ENCODE results near the gene KCNQ5. TPM values are rescaled to one million over a fixed set of nuclear protein-coding genes. Genes with fewer than 3 reads are reported as not detected.
"Not testable (repeated sequence)": the region's sequence is repeated elsewhere in the genome, so short reads cannot be mapped to it uniquely, and the experiment has no call there.

The KCNQ5 gene
- total and polyA plus RNA-seq, 2 of the 8 experiments (the other 6 are each of a cell fraction or from before 2014, with no cell fraction given), result 0.83 to 1.2 TPM

DNA sequence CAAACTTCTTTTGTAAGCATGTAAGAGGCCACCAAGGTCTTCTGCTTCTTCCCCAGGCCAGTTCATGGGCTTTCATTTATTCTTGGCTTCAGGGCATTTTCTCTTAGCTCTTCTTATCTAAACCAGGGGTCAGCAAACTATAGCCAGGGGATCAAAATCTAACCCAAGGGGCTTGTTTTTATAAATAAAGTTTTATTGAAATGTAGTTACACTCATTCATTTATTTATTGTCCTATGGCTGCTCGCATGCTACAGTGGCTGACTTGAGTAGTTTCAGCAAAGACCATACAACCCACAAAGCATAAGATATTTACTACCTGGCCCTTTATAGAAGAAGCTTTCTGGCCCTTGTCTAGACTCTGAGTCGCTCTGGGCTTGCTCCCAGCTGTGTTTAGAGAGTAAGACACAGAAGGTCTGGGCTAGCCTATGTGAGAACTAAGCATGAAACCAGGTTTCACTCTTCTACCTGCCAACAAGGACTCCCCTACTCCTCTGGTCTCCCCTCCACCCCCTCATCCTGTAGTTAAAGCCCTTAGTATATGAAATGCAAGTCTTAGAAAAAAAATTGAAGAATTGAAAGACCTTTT lies 560.2 kb downstream of the KCNQ5 start:
- DNase-seq (ENCODE audit: low read depth in 1 of 2, low spot score in 2 of 2) (no peak), FAIRE-seq (no peak)
- no peak overlapping the region for H4K91ac ChIP-seq (replicated peaks; ENCODE audit: insufficient read length, low read length)
- H2AFZ ChIP-seq (ENCODE audit: low read length), result no peak overlapping the region
- no peaks in the 10 kb centered on the region for H3K27me3 ChIP-seq (replicated peaks in 1 of 4; ENCODE audit: control insufficient read depth in 3 of 4, extremely low read depth in 1 of 4, insufficient read depth in 3 of 4, low read length in 3 of 4)
- H3K14ac ChIP-seq (ENCODE audit: insufficient read length), result no peak overlapping the region
- H3K4me2 ChIP-seq (ENCODE audit: insufficient read depth in 1 of 2, low read depth in 2 of 2, low read length in 2 of 2), result no peak overlapping the region
- no peaks in the 10 kb centered on the region for H3K36me3 ChIP-seq (ENCODE audit: control insufficient read depth in 2 of 4, insufficient read depth in 4 of 4, low read length in 3 of 4)
- ChIA-PET CTCF (ENCODE audit: partially characterized antibody) (interaction anchor here (0.5 to 1.5 kb wide), 15 partner anchors 11 to 1789 kb away, joined by 3 to 6 read pairs (median 3); no protein-coding TSS in a partner anchor), POLR2A (ENCODE audit: partially characterized antibody) (no interaction called here)
- H3K9ac ChIP-seq (replicated peaks in 1 of 4; ENCODE audit: extremely low read depth in 1 of 4, low read depth in 3 of 4, low read length in 3 of 4), result no peak overlapping the region
- no peak overlapping the region for H3K18ac ChIP-seq (ENCODE audit: extremely low read depth, low read length)
- no peak overlapping the region for H3K4ac ChIP-seq (replicated peaks; ENCODE audit: insufficient read length, low read depth, low read length)
- TF ChIP-seq BACH1 (IDR thresholded peaks at IDR 0.05; ENCODE audit: low read length) (no peak), SIRT6 (IDR thresholded peaks at IDR 0.05; ENCODE audit: low read length) (no peak)
- no peak overlapping the region for H2AK5ac ChIP-seq (ENCODE audit: low read depth, low read length)
- H3K4me1 ChIP-seq (replicated peaks in 1 of 4; ENCODE audit: control insufficient read depth in 3 of 4, insufficient read depth in 4 of 4, low read length in 3 of 4), result no peaks in the 10 kb centered on the region
- no peaks in the 10 kb centered on the region for H3K79me1 ChIP-seq (ENCODE audit: low read depth, low read length)
- H3K23me2 ChIP-seq (ENCODE audit: low read depth, low read length), result no peaks in the 10 kb centered on the region
- no peak overlapping the region for H2BK15ac ChIP-seq (ENCODE audit: low read length)
- H2BK120ac ChIP-seq (replicated peaks; ENCODE audit: low read depth, low read length), result no peak overlapping the region
- no peak overlapping the region for H3K4me3 ChIP-seq (ENCODE audit: extremely low read depth in 1 of 4, insufficient read depth in 2 of 4, low read depth in 3 of 4, low read length in 4 of 4)
- H3K9me3 ChIP-seq (ENCODE audit: insufficient read depth in 2 of 2, low read depth in 1 of 2, low read length in 1 of 2), result no peaks in the 10 kb centered on the region
- H4K20me1 ChIP-seq (replicated peaks in 1 of 2; ENCODE audit: control insufficient read depth in 1 of 2, insufficient read depth in 2 of 2, low read length in 2 of 2), result no peaks in the 10 kb centered on the region
- H3K23ac ChIP-seq (ENCODE audit: insufficient read length), result no peak overlapping the region
- no peak overlapping the region for H3K27ac ChIP-seq (ENCODE audit: low read depth, low read length)
- no peak overlapping the region for H4K5ac ChIP-seq (ENCODE audit: insufficient read length, low read depth, low read length)
- 87% methylated on average over 2 of the region's 2 CpGs; no CpG with 5 or more reads in 1 of the 2 experiments for WGBS, 2 experiments (ENCODE audit: extremely low coverage in 1 of 2, insufficient coverage in 1 of 2, insufficient read length in 1 of 2, insufficient replicate concordance in 2 of 2, low coverage in 1 of 2, low lambda C conversion rate in 2 of 2, missing lambda C conversion rate in 1 of 2)
- no peaks in the 10 kb centered on the region for H3K79me2 ChIP-seq (ENCODE audit: control insufficient read depth in 1 of 2, insufficient read depth in 2 of 2, low read length in 2 of 2)
- H2BK5ac ChIP-seq (ENCODE audit: low read depth, low read length), result no peak overlapping the region
- no peak overlapping the region for H3K56ac ChIP-seq (replicated peaks; ENCODE audit: insufficient read length, low read depth, low read length)
- H2BK12ac ChIP-seq (ENCODE audit: low read depth, low read length), result no peak overlapping the region
- no peak overlapping the region for H2BK20ac ChIP-seq (ENCODE audit: low read length)
- no peak overlapping the region for H4K8ac ChIP-seq (ENCODE audit: extremely low read depth, insufficient read depth, low read length)

DNA sequence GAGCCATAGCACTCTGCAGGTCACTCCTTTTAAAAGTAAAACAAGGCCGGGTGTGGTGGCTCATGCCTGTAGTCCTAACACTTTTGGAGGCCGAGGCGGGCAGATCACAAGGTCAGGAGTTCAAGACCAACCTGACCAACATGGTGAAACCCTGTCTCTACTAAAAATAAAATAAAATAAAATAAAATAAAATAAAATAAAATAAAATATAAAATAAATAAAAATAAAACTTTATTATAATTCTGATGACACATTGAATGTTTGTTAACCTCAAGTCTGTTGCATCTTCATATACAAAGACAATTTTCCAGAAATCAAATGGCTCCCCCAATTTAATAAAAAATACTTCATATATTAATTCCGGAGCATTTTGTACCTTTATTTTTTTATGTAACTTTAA lies 571.4 kb downstream of the KCNQ5 start:
- H2BK120ac ChIP-seq (replicated peaks; ENCODE audit: low read depth, low read length); H2AK5ac ChIP-seq (ENCODE audit: low read depth, low read length); H2BK20ac ChIP-seq (ENCODE audit: low read length); H4K8ac ChIP-seq (ENCODE audit: extremely low read depth, insufficient read depth, low read length); H3K56ac ChIP-seq (replicated peaks; ENCODE audit: insufficient read length, low read depth, low read length); H2BK15ac ChIP-seq (ENCODE audit: low read length); FAIRE-seq; DNase-seq (ENCODE audit: low read depth in 1 of 2, low spot score in 2 of 2); H3K79me1 ChIP-seq (ENCODE audit: low read depth, low read length); H3K4ac ChIP-seq (replicated peaks; ENCODE audit: insufficient read length, low read depth, low read length); H2BK5ac ChIP-seq (ENCODE audit: low read depth, low read length); H3K79me2 ChIP-seq (ENCODE audit: control insufficient read depth in 1 of 2, insufficient read depth in 2 of 2, low read length in 2 of 2); H3K23ac ChIP-seq (ENCODE audit: insufficient read length); H3K9me3 ChIP-seq (ENCODE audit: insufficient read depth in 2 of 2, low read depth in 1 of 2, low read length in 1 of 2); H3K18ac ChIP-seq (ENCODE audit: extremely low read depth, low read length); H3K4me1 ChIP-seq (replicated peaks in 1 of 4; ENCODE audit: control insufficient read depth in 3 of 4, insufficient read depth in 4 of 4, low read length in 3 of 4); H3K23me2 ChIP-seq (ENCODE audit: low read depth, low read length); H3K9ac ChIP-seq (replicated peaks in 1 of 4; ENCODE audit: extremely low read depth in 1 of 4, low read depth in 3 of 4, low read length in 3 of 4); H3K27me3 ChIP-seq (replicated peaks in 1 of 4; ENCODE audit: control insufficient read depth in 3 of 4, extremely low read depth in 1 of 4, insufficient read depth in 3 of 4, low read length in 3 of 4); H3K36me3 ChIP-seq (ENCODE audit: control insufficient read depth in 2 of 4, insufficient read depth in 4 of 4, low read length in 3 of 4); H2AFZ ChIP-seq (ENCODE audit: low read length); H4K20me1 ChIP-seq (replicated peaks in 1 of 2; ENCODE audit: control insufficient read depth in 1 of 2, insufficient read depth in 2 of 2, low read length in 2 of 2); CTCF ChIA-PET (ENCODE audit: partially characterized antibody); H2BK12ac ChIP-seq (ENCODE audit: low read depth, low read length); H3K4me3 ChIP-seq (ENCODE audit: extremely low read depth in 1 of 4, insufficient read depth in 2 of 4, low read depth in 3 of 4, low read length in 4 of 4); H4K5ac ChIP-seq (ENCODE audit: insufficient read length, low read depth, low read length); H3K4me2 ChIP-seq (ENCODE audit: insufficient read depth in 1 of 2, low read depth in 2 of 2, low read length in 2 of 2); H3K27ac ChIP-seq (ENCODE audit: low read depth, low read length); H4K91ac ChIP-seq (replicated peaks; ENCODE audit: insufficient read length, low read length); POLR2A ChIA-PET (ENCODE audit: partially characterized antibody); H3K14ac ChIP-seq (ENCODE audit: insufficient read length): not testable (repeated sequence)
- WGBS, 2 experiments (ENCODE audit: extremely low coverage in 1 of 2, insufficient coverage in 1 of 2, insufficient read length in 1 of 2, insufficient replicate concordance in 2 of 2, low coverage in 1 of 2, low lambda C conversion rate in 2 of 2, missing lambda C conversion rate in 1 of 2), result 92% methylated on average over 4 of the region's 4 CpGs; no CpG with 5 or more reads in 1 of the 2 experiments

Measured in H1 (cell line).